ENCODE measurements around the gene FAM151A.
"Not testable (repeated sequence)": the region's sequence is repeated elsewhere in the genome, so short reads cannot be mapped to it uniquely, and the experiment has no call there.

The FAM151A gene

DNA sequence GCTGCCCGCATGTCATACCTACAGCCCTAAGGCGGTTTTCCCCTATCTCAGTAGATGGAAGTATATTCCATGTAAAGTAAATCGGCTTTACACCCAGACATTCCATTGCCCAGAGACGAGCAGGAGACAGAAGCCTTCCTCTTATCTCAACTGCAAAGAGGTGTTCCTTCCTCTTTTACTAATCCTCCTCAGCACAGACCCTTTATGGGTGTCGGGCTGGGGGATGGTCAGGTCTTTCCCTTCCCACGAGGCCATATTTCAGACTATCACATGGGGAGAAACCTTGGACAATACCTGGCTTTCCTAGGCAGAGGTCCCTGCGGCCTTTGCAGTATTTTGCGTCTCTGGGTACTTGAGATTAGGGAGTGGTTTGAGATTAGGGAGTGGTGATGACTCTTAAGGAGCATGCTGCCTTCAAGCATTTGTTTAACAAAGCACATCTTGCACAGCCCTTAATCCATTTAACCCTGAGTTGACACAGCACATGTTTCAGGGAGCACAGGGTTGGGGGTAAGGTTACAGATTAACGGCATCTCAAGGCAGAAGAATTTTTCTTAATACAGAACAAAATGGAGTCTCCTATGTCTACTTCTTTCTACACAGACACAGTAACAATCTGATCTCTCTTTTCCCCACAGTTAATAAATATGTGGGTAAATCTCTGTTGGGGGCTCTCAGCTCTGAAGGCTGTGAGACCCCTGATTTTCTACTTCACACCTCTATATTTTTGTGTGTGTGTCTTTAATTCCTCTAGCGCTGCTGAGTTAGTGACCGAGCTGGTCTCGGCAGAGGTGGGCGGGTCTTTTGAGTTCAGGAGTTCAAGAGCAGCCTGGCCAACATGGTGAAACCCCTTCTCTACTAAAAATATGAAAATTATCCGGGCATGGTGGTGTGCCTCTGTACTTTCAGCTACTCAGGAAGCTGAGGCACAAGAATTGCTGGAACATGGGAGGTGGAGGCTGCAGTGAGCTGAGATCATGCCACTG is 13.4 kb upstream of the FAM151A start:
- DNase-seq = not testable (repeated sequence)

DNA sequence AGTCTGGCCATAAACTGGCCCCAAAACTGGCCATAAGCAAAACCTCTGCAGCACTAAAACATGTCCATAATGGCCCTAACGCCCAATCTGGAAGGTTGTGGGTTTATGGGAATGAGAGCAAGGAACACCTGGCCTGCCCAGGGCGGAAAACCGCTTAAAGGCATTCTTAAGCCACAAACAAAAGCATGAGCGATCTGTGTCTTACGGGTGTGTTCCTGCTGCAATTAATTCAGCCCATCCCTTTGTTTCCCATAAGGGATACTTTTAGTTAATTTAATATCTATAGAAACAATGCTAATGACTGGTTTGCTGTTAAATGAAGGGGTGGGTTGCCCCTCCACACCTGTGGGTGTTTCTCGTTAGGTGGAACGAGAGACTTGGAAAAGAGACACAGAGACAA is 12.5 kb upstream of the FAM151A start:
- DNase-seq = not testable (repeated sequence)

GRCh38 chr1:54627196-54627595 is 3.9 kb upstream of the FAM151A start:
- no peak for DNase-seq

- no peak for DNase-seq
Observed at GRCh38 chr1:54624466-54625464, 1.4 kb upstream of the FAM151A start.

GRCh38 chr1:54619749-54620148 is 3.6 kb downstream of the FAM151A start:
- DNase-seq = no peak

- no peak for DNase-seq
Observed at GRCh38 chr1:54615531-54616279, 7.6 kb downstream of the FAM151A start.

- no peak for DNase-seq
Observed at GRCh38 chr1:54614563-54614962, 8.8 kb downstream of the FAM151A start.

DNA sequence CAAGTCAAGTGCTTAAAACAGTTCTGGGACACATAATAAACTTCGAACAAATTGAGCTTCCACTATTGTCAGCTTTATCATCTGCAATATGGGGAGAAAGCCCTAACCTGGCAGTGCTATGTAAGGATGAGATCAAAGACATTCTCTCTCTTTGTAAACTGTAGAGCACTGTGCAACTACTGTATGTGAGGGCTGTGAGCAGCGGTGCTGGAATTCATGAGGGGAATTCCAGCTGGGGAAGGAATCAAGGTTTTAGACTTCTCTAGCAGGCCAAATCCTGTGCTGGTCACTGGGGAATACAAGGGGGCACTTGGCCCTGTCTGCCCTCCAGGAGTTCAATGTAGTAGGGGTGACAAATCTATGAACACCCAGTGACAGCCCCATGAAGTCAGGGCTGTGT is 9.3 kb downstream of the FAM151A start:
- DNase-seq = no peak

DNA sequence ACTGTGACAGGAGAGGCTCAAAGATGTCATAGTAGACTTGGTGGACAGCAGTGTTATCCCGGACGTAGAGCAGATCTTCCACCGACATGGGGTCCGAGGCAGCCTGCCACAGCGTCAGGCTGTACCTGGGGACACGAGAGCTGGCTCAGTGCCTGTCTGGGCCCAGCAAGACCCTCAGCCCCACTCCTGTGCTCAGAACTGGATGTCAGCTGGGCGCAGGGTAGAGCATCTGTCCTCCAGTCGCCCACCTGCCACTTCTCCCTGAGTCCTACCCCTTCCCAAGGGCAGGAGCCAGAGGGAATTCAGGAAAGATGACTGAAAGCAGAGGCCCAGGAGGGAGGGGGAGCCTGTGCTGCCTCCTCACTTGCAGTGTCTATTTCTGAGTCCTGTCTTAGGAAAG is 11.7 kb downstream of the FAM151A start:
- DNase-seq = no peak

GRCh38 chr1:54610601-54611580 is 12.4 kb downstream of the FAM151A start:
- no peak for DNase-seq

GRCh38 chr1:54610048-54610447 is 13.3 kb downstream of the FAM151A start:
- no peak for DNase-seq

- DNase-seq = no peak
Observed at GRCh38 chr1:54609301-54609921, 13.9 kb downstream of the FAM151A start.

GRCh38 chr1:54608566-54609230 is 14.6 kb downstream of the FAM151A start:
- no peak for DNase-seq

GRCh38 chr1:54607821-54608565 is 15.3 kb downstream of the FAM151A start:
- DNase-seq = no peak

GRCh38 chr1:54606990-54607325 is 16.4 kb downstream of the FAM151A start:
- DNase-seq = no peak

GRCh38 chr1:54606096-54606989 is 17.0 kb downstream of the FAM151A start:
- DNase-seq = no peak

DNA sequence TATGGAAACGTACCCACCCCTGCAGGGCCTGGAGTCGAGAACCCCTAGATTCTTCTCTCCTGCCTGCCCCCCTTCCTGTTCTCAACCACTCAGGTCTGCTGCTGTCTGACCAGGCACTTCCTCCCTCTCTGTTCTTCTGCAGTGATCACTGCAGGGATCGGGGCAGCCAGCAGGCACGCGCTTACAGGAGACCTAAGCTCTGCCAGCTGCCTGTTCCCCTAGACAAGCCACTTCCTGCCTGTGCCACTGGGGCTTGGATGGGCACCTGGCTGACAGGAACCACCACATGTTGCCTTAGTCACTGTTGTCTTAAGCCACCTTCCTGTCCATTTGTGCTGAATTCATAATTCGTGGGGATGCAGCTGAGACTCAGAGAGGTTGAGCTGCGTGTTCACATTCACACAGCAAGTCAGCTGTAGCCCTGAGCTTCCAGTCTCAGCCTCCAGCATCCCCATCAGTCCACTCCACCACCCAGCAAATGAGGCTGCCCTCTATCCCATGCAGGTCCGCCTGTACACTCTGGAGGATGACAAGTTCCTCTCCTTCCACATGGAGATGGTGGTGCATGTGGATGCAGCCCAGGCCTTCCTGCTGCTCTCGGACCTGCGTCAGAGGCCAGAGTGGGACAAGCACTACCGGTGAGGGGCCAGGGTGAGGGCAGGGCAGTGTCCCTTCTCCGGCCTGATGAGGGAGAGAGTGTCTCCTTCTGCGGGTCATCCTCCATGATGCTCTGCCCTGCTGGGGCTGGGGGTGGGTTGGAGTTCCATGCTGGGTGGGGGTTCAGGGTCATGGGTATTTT is 18.6 kb downstream of the FAM151A start:
- DNase-seq = no peak

DNA sequence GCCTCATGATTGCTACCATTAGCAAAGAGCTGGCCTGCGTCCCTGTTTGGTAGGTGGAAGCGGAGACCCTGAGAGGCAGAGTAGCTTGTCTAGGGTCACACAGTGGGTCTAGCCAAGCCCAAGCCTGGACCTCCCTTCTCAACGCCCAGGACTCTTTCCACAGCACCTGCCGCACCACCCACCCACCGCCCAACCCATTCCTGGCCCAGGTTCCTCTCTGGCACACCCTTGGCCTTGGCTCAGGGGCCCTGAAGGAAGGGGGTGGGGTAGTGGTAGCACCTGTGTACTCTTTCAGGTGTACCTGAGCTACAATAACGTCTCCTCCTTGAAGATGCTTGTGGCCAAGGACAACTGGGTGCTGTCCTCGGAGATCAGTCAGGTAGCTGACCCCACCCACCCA is 19.3 kb downstream of the FAM151A start:
- DNase-seq = no peak
